H9 (cell line): ENCODE measurements around the gene CRELD2. TPM values are rescaled to one million over a fixed set of nuclear protein-coding genes. Genes with fewer than 3 reads are reported as not detected.

Source experiments
- DNase-seq: peaks from one replicate; pipeline ENCODE4 v3.0.0-alpha.2; 2017
- H2AFZ ChIP-seq: one replicate; pipeline ENCODE4 v1.6.1; 2013; ENCODE audit warnings: mild to moderate bottlenecking, low read length, control low read depth, moderate library complexity
- H2AK5ac ChIP-seq: 2 replicates; pipeline ENCODE4 v1.6.1; 2013; ENCODE audit warnings: low read length, control low read depth, mixed read lengths; ENCODE audit not compliant: insufficient read length
- H2BK120ac ChIP-seq: one replicate; pipeline ENCODE4 v1.6.1; 2013; ENCODE audit warnings: low read depth, mild to moderate bottlenecking, low read length, control low read depth, inconsistent platforms; ENCODE audit not compliant: poor library complexity, severe bottlenecking
- H2BK12ac ChIP-seq: 2 replicates; pipeline ENCODE4 v1.6.1; 2013; ENCODE audit warnings: low read length, control low read depth, mixed read lengths, low read depth; ENCODE audit not compliant: insufficient read length
- H2BK15ac ChIP-seq: 2 replicates; pipeline ENCODE4 v1.6.1; 2013; ENCODE audit warnings: low read depth, low read length, control low read depth
- H2BK20ac ChIP-seq: one replicate; pipeline ENCODE4 v1.6.1; 2013; ENCODE audit warnings: low read depth, mild to moderate bottlenecking, low read length, control low read depth, inconsistent platforms; ENCODE audit not compliant: poor library complexity, severe bottlenecking
- H2BK5ac ChIP-seq: 2 replicates; pipeline ENCODE4 v1.6.1; 2013; ENCODE audit warnings: low read length, control low read depth, mixed read lengths; ENCODE audit not compliant: insufficient read length
- H3K14ac ChIP-seq: 2 replicates; pipeline ENCODE4 v1.6.1; 2013; ENCODE audit warnings: low read length, control low read depth; ENCODE audit not compliant: insufficient read depth
- H3K18ac ChIP-seq: 2 replicates; pipeline ENCODE4 v1.6.1; 2013; ENCODE audit warnings: low read depth, mild to moderate bottlenecking, mixed read lengths, low read length, control low read depth; ENCODE audit not compliant: insufficient read length
- H3K23ac ChIP-seq: 2 replicates; pipeline ENCODE4 v1.6.1; 2013; ENCODE audit warnings: low read length, control low read depth, mixed read lengths, low read depth; ENCODE audit not compliant: insufficient read length
- H3K23me2 ChIP-seq: 2 replicates; pipeline ENCODE4 v1.6.1; 2013; ENCODE audit warnings: low read depth, mild to moderate bottlenecking, mixed read lengths, low read length, control low read depth; ENCODE audit not compliant: insufficient read length, poor library complexity, severe bottlenecking
- H3K27ac ChIP-seq: 2 replicates; pipeline ENCODE4 v1.5.1; 2013; ENCODE audit warnings: low read length, control low read depth, mixed read lengths, low read depth; ENCODE audit not compliant: insufficient read length
- H3K27me3 ChIP-seq: 2 replicates; pipeline ENCODE4 v1.6.1; 2013; ENCODE audit warnings: low read length, control low read depth, inconsistent platforms; ENCODE audit not compliant: insufficient read depth
- H3K4ac ChIP-seq: 2 replicates; pipeline ENCODE4 v1.6.1; 2013; ENCODE audit warnings: low read depth, mild to moderate bottlenecking, control low read depth, inconsistent platforms, low read length, moderate library complexity
- H3K4me1 ChIP-seq: 2 replicates; pipeline ENCODE4 v1.6.1; 2013; ENCODE audit warnings: low read length, control low read depth, inconsistent platforms; ENCODE audit not compliant: insufficient read depth
- H3K4me2 ChIP-seq: 2 replicates; pipeline ENCODE4 v1.6.1; 2013; ENCODE audit warnings: low read length, control low read depth, mixed read lengths; ENCODE audit not compliant: insufficient read length, insufficient read depth
- H3K56ac ChIP-seq: 2 replicates; pipeline ENCODE4 v1.6.1; 2013; ENCODE audit warnings: low read depth, mild to moderate bottlenecking, mixed read lengths, low read length, control low read depth; ENCODE audit not compliant: insufficient read length
- H3K79me1 ChIP-seq: 2 replicates; pipeline ENCODE4 v1.6.1; 2013; ENCODE audit warnings: low read depth, mild to moderate bottlenecking, moderate library complexity, low read length, control low read depth, inconsistent platforms; ENCODE audit not compliant: insufficient read depth, poor library complexity, severe bottlenecking
- H3K79me2 ChIP-seq: 2 replicates; pipeline ENCODE4 v1.6.1; 2013; ENCODE audit warnings: low read length, control low read depth, inconsistent platforms; ENCODE audit not compliant: insufficient read depth
- H3K9ac ChIP-seq: 2 replicates; pipeline ENCODE4 v1.6.1; 2013; ENCODE audit warnings: low read length, control low read depth, mixed read lengths; ENCODE audit not compliant: insufficient read length; ENCODE audit errors: extremely low read depth
- H3K9me3 ChIP-seq: one replicate; pipeline ENCODE4 v1.6.1; 2013; ENCODE audit warnings: low read depth, low read length, inconsistent platforms; ENCODE audit not compliant: control insufficient read depth
- H3T11ph ChIP-seq: one replicate; pipeline ENCODE4 v1.6.1; 2013; ENCODE audit warnings: mild to moderate bottlenecking, low read length, control low read depth, inconsistent platforms
- H4K20me1 ChIP-seq: one replicate; pipeline ENCODE4 v1.6.1; 2013; ENCODE audit not compliant: control insufficient read depth, insufficient read length, insufficient read depth
- H4K5ac ChIP-seq: 2 replicates; pipeline ENCODE4 v1.6.1; 2013; ENCODE audit warnings: low read depth, mild to moderate bottlenecking, mixed read lengths, low read length, control low read depth; ENCODE audit not compliant: insufficient read length
- H4K8ac ChIP-seq: replicated peaks from 2 replicates; pipeline ENCODE4 v1.6.1; 2013; ENCODE audit warnings: low read length, control low read depth, mixed read lengths, low read depth; ENCODE audit not compliant: insufficient read length
- H4K91ac ChIP-seq: 2 replicates; pipeline ENCODE4 v1.6.1; 2013; ENCODE audit warnings: low read depth, mild to moderate bottlenecking, moderate library complexity, mixed read lengths, low read length, control low read depth; ENCODE audit not compliant: insufficient read length
- H3K27ac Mint-ChIP-seq, 3 experiments: 2 replicates in 2 of 3; 3 replicates in 1 of 3; pipeline ENCODE4 v1.8.0; 2020 to 2021; ENCODE audit warnings: mixed read lengths in 3 of 3, mild to moderate bottlenecking in 1 of 3, moderate library complexity in 1 of 3
- H3K27me3 Mint-ChIP-seq: 2 replicates; pipeline ENCODE4 v1.8.0; 2021; ENCODE audit warnings: low read depth, mild to moderate bottlenecking, moderate library complexity, mixed read lengths
- H3K36me3 Mint-ChIP-seq, 3 experiments: 2 replicates in 2 of 3; 3 replicates in 1 of 3; pipeline ENCODE4 v1.8.0; 2020 to 2021; ENCODE audit warnings: low read depth in 3 of 3, mixed read lengths in 3 of 3; ENCODE audit not compliant: insufficient read depth in 1 of 3
- H3K4me1 Mint-ChIP-seq, 2 experiments: 2 replicates each; pipeline ENCODE4 v1.8.0; 2020; ENCODE audit warnings: mixed read lengths in 2 of 2
- H3K4me3 Mint-ChIP-seq, 2 experiments: 2 replicates in 1 of 2; 3 replicates in 1 of 2; pipeline ENCODE4 v1.8.0; 2020 to 2021; ENCODE audit warnings: mild to moderate bottlenecking in 2 of 2, mixed read lengths in 2 of 2, moderate library complexity in 1 of 2
- H3K9me3 Mint-ChIP-seq, 2 experiments: 2 replicates in 1 of 2; 3 replicates in 1 of 2; pipeline ENCODE4 v1.8.0; 2020; ENCODE audit warnings: mild to moderate bottlenecking in 2 of 2, mixed read lengths in 2 of 2, moderate library complexity in 1 of 2
- WGBS: extraction: QIAGEN DNeasy Blood & Tissue Kit; methylation state at CpG from one replicate; pipeline ENCODE4 v1.1.7; 2013; ENCODE audit warnings: missing lambda C conversion rate, low lambda C conversion rate, mixed read lengths; ENCODE audit not compliant: insufficient read length; ENCODE audit errors: extremely low coverage; 5-methylcytosine and 5-hydroxymethylcytosine counted together
- total RNA-seq: library from RNA; stranded (reverse); gene quantifications from 2 replicates; pipeline ENCODE4 v1.2.1, GENCODE V29; 2021
- TF ChIP-seq, protein P1 (sequence below): fragments of 200-600 bp; sonication (generic); conservative IDR thresholded peaks from 3 replicates; pipeline ENCODE4 v1.8.0; 2021; ENCODE audit warnings: antibody characterized with exemption, mild to moderate bottlenecking

The CRELD2 gene
- total RNA-seq, 1 experiment from 2014 or later, result 34.7 TPM

DNA sequence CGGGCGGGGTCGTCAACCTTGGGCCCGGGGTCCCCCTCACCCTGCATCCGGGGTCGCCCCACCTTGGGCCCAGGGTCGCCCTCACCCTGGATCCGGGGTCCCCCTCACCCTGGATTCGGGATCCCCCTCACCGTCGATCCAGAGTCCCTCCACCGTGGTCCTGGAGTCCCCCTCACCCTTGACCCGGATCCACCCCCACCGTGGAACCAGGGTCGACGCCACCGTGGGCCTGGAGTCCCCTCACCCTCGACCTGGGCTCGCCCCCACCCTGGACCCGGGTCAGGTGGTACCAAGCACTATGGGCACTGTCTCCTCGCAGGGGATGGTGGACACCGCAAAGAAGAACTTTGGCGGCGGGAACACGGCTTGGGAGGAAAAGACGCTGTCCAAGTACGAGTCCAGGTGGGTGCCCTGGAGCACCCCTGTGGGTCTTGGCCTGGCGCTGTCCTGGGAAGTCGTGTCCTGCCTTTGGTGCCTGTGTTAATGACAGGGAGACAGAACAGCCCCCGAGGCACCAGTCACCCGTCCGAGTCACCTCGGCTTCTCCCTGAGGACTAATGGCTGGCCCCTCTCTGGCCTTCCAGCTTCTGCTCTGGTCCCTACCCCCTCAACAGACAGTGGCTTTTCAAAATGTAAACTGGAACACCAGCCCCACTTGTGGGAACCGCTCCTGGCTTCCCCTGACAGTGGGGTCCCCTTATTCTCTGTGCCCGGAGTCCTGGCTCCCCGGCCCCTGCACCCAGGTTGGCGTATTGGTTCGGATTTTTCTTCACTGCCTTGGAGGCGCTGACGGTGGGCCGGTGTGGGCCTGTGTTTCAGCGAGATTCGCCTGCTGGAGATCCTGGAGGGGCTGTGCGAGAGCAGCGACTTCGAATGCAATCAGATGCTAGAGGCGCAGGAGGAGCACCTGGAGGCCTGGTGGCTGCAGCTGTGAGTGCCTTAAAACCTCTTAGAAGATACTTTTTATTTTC is 762 bp downstream of the CRELD2 start:
- Histone ChIP-seq H3K18ac (no peak overlapping the region), H3K27me3 (no peaks in the 10 kb centered on the region), H3K4me2 (peak overlapping the region; percentile 34), H3K27ac (no peak overlapping the region), H3K23ac (no peak overlapping the region), H2BK20ac (no peak overlapping the region), H2BK5ac (no peak overlapping the region), H3K79me2 (no peaks in the 10 kb centered on the region; the same call in 1 of the 2 replicates), H3K23me2 (peaks cover 9% of the 10 kb centered on the region), H3K4me1 (no peaks in the 10 kb centered on the region), H4K8ac (no peak overlapping the region), H3T11ph (no peak overlapping the region), H4K20me1 (no peaks in the 10 kb centered on the region), H2BK12ac (no peak overlapping the region), H2BK120ac (no peak overlapping the region), H3K9ac (peak overlapping the region; percentile 1), H3K4ac (no peak overlapping the region), H3K9me3 (no peaks in the 10 kb centered on the region), H2AK5ac (no peak overlapping the region), H4K91ac (no peak overlapping the region), H3K79me1 (no peaks in the 10 kb centered on the region), H3K14ac (no peak overlapping the region), H3K56ac (no peak overlapping the region), H2AFZ (no peak overlapping the region), H4K5ac (no peak overlapping the region), H2BK15ac (no peak overlapping the region)
- no CpG with 5 or more reads among the region's 47 CpGs for WGBS
- Mint-ChIP-seq H3K4me1 (peaks cover 5 to 8% of the 10 kb centered on the region in 2 experiments; a peak in 3 of 4 replicates), H3K27me3 (peaks cover 2% of the 10 kb centered on the region; the same call in 1 of the 2 replicates), H3K36me3 (peaks cover 0 to 15% (median 11%) of the 10 kb centered on the region in 3 experiments; a peak in 6 of 7 replicates), H3K27ac (no peak overlapping the region), H3K9me3 (no peaks in the 10 kb centered on the region), H3K4me3 (peak overlapping the region; percentile 63 to 76)
- TF ChIP-seq, protein P1, sequence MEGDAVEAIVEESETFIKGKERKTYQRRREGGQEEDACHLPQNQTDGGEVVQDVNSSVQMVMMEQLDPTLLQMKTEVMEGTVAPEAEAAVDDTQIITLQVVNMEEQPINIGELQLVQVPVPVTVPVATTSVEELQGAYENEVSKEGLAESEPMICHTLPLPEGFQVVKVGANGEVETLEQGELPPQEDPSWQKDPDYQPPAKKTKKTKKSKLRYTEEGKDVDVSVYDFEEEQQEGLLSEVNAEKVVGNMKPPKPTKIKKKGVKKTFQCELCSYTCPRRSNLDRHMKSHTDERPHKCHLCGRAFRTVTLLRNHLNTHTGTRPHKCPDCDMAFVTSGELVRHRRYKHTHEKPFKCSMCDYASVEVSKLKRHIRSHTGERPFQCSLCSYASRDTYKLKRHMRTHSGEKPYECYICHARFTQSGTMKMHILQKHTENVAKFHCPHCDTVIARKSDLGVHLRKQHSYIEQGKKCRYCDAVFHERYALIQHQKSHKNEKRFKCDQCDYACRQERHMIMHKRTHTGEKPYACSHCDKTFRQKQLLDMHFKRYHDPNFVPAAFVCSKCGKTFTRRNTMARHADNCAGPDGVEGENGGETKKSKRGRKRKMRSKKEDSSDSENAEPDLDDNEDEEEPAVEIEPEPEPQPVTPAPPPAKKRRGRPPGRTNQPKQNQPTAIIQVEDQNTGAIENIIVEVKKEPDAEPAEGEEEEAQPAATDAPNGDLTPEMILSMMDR, result no peak
- DNase-seq, result no peak
